Osteoblast (primary cell): ENCODE measurements around the gene GNB5. TPM values are rescaled to one million over a fixed set of nuclear protein-coding genes. Genes with fewer than 3 reads are reported as not detected.

ENCODE experiments used
- DNase-seq: peaks from one replicate; pipeline ENCODE4 v3.0.0; 2011; ENCODE audit warnings: low spot score, mixed read lengths; ENCODE audit not compliant: insufficient read length; ENCODE audit errors: missing footprints
- H2AFZ ChIP-seq: 2 replicates; pipeline ENCODE4 v1.6.0; 2011; ENCODE audit warnings: mild to moderate bottlenecking, low read length
- H3K27ac ChIP-seq: 2 replicates; pipeline ENCODE4 v1.5.1; 2011; ENCODE audit warnings: mild to moderate bottlenecking, low read depth, low read length, moderate library complexity
- H3K27me3 ChIP-seq: 2 replicates; pipeline ENCODE4 v1.6.0; 2012; ENCODE audit warnings: mild to moderate bottlenecking, control low read depth, inconsistent platforms, low read length, moderate library complexity; ENCODE audit not compliant: insufficient read depth
- H3K36me3 ChIP-seq: 2 replicates; pipeline ENCODE4 v1.5.1; 2011; ENCODE audit warnings: mild to moderate bottlenecking, low read length, control low read depth, moderate library complexity; ENCODE audit not compliant: insufficient read depth
- H3K4me1 ChIP-seq: 2 replicates; pipeline ENCODE4 v1.5.1; 2011; ENCODE audit warnings: mild to moderate bottlenecking, low read length, control low read depth, moderate library complexity; ENCODE audit not compliant: insufficient read depth
- H3K4me2 ChIP-seq: 2 replicates; pipeline ENCODE4 v1.6.0; 2011; ENCODE audit warnings: mild to moderate bottlenecking, low read length; ENCODE audit not compliant: insufficient read depth
- H3K4me3 ChIP-seq: fragments of 200-600 bp; sonication (generic); 3 replicates; pipeline ENCODE4 v1.5.1; 2012; ENCODE audit warnings: mild to moderate bottlenecking, low read length, inconsistent platforms; ENCODE audit not compliant: insufficient read depth
- H3K79me2 ChIP-seq: 2 replicates; pipeline ENCODE4 v1.6.0; 2012; ENCODE audit warnings: mild to moderate bottlenecking, low read length, control low read depth, inconsistent platforms; ENCODE audit not compliant: insufficient read depth
- H3K9me3 ChIP-seq: 2 replicates; pipeline ENCODE4 v1.5.1; 2011; ENCODE audit warnings: low read depth, low read length, control low read depth
- H4K20me1 ChIP-seq: 2 replicates; pipeline ENCODE4 v1.6.0; 2012; ENCODE audit warnings: mild to moderate bottlenecking, low read length, control low read depth; ENCODE audit not compliant: insufficient read depth
- CTCF ChIP-seq: IDR thresholded peaks from 2 replicates; pipeline ENCODE4 v1.5.1; 2011; ENCODE audit warnings: mild to moderate bottlenecking, low read depth, low read length, moderate library complexity; ENCODE audit errors: extremely low read depth
- total RNA-seq: library from RNA; depleted of rRNA; stranded (reverse); fragments of >200 nt; gene quantifications from 2 replicates; pipeline ENCODE4 v1.2.3, GENCODE V29; 2012

The GNB5 gene
- total RNA-seq, 1 donor = 26.4 TPM

GRCh38 chr15:52153900-52154895 is 37.0 kb downstream of the GNB5 start:
- H2AFZ ChIP-seq = no peak overlapping the region
- no peaks in the 10 kb centered on the region for H3K36me3 ChIP-seq
- H3K9me3 ChIP-seq = no peaks in the 10 kb centered on the region
- TF ChIP-seq CTCF = no peak
- H4K20me1 ChIP-seq = no peaks in the 10 kb centered on the region
- H3K4me1 ChIP-seq = no peaks in the 10 kb centered on the region
- DNase-seq = no peak
- H3K27ac ChIP-seq = no peak overlapping the region
- H3K4me3 ChIP-seq = no peak overlapping the region
- no peaks in the 10 kb centered on the region for H3K79me2 ChIP-seq
- no peaks in the 10 kb centered on the region for H3K27me3 ChIP-seq
- H3K4me2 ChIP-seq = no peak overlapping the region

- Histone ChIP-seq H3K27ac (no peak overlapping the region), H3K4me2 (no peak overlapping the region), H3K9me3 (no peaks in the 10 kb centered on the region), H2AFZ (no peak overlapping the region), H3K36me3 (no peaks in the 10 kb centered on the region), H3K27me3 (no peaks in the 10 kb centered on the region), H4K20me1 (no peaks in the 10 kb centered on the region), H3K4me1 (no peaks in the 10 kb centered on the region), H3K79me2 (no peaks in the 10 kb centered on the region), H3K4me3 (no peak overlapping the region)
- TF ChIP-seq CTCF = no peak
- DNase-seq = peak; percentile 38
These were observed 39.8 kb downstream of the GNB5 start for GRCh38 chr15:52151353-52151752.

GRCh38 chr15:52150871-52151270 is 40.3 kb downstream of the GNB5 start:
- no peak overlapping the region for H3K4me2 ChIP-seq
- no peak overlapping the region for H2AFZ ChIP-seq
- no peak overlapping the region for H3K27ac ChIP-seq
- DNase-seq = no peak
- H3K79me2 ChIP-seq = no peaks in the 10 kb centered on the region
- no peak overlapping the region for H3K4me3 ChIP-seq
- no peaks in the 10 kb centered on the region for H3K27me3 ChIP-seq
- H3K4me1 ChIP-seq = no peaks in the 10 kb centered on the region
- H3K36me3 ChIP-seq = no peaks in the 10 kb centered on the region
- H4K20me1 ChIP-seq = no peaks in the 10 kb centered on the region
- TF ChIP-seq CTCF = no peak
- no peaks in the 10 kb centered on the region for H3K9me3 ChIP-seq

GRCh38 chr15:52150043-52150825 is 41.0 kb downstream of the GNB5 start:
- TF ChIP-seq CTCF = no peak
- H3K9me3 ChIP-seq = no peaks in the 10 kb centered on the region
- H3K4me1 ChIP-seq = no peaks in the 10 kb centered on the region
- H3K79me2 ChIP-seq = no peaks in the 10 kb centered on the region
- no peak overlapping the region for H3K4me3 ChIP-seq
- no peak overlapping the region for H3K27ac ChIP-seq
- H4K20me1 ChIP-seq = no peaks in the 10 kb centered on the region
- no peak overlapping the region for H2AFZ ChIP-seq
- H3K4me2 ChIP-seq = no peak overlapping the region
- no peaks in the 10 kb centered on the region for H3K27me3 ChIP-seq
- DNase-seq = no peak
- no peaks in the 10 kb centered on the region for H3K36me3 ChIP-seq
